ENCODE measurements around the gene PTBP3.

DNA sequence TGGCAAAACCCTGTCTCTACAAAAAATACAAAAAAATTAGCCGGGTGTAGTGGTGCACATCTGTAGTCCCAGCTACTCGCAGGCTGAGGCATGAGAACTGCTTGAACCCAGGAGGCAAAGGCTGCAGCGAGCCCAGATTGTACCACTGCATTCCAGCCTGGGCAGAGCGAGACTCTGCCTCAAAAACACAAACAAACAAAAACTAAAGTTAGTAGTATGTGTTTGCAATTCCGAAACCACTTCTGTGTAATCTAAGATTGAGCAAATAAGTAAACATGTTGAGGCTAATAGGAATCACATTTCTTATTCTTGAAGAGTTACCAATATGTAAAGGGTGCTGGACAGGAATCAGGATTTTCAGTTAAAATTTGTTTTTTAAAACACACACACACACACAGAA, 88.3 kb downstream of the PTBP3 start:
- TF ChIP-seq, protein P1, sequence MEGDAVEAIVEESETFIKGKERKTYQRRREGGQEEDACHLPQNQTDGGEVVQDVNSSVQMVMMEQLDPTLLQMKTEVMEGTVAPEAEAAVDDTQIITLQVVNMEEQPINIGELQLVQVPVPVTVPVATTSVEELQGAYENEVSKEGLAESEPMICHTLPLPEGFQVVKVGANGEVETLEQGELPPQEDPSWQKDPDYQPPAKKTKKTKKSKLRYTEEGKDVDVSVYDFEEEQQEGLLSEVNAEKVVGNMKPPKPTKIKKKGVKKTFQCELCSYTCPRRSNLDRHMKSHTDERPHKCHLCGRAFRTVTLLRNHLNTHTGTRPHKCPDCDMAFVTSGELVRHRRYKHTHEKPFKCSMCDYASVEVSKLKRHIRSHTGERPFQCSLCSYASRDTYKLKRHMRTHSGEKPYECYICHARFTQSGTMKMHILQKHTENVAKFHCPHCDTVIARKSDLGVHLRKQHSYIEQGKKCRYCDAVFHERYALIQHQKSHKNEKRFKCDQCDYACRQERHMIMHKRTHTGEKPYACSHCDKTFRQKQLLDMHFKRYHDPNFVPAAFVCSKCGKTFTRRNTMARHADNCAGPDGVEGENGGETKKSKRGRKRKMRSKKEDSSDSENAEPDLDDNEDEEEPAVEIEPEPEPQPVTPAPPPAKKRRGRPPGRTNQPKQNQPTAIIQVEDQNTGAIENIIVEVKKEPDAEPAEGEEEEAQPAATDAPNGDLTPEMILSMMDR (conservative IDR thresholded peaks at IDR 0.05 in 1 of 2, IDR thresholded peaks at IDR 0.05 in 1 of 2; ENCODE audit: low read depth in 1 of 2, low read length in 2 of 2), result no peak
- TF ChIP-seq EZH2 (IDR thresholded peaks at IDR 0.05; ENCODE audit: low read length, missing control alignments), result no peak

Measured in fibroblast of lung (primary cell).